Stimulated activated CD4-positive, alpha-beta T cell treated with anti-CD3 and anti-CD28 coated beads, Interleukin-15, amount 100 ng/mL, for 1 hour (primary cell): ENCODE results near the gene ARHGEF37.
"Not testable (repeated sequence)": the region's sequence is repeated elsewhere in the genome, so short reads cannot be mapped to it uniquely, and the experiment has no call there.

ENCODE experiments used
- DNase-seq, 2 donors: peaks; one replicate each; pipeline ENCODE4 v3.0.0-alpha.2; 2020; ENCODE audit warnings: low read depth in 1 of 2, low spot score in 1 of 2

The ARHGEF37 gene

DNA sequence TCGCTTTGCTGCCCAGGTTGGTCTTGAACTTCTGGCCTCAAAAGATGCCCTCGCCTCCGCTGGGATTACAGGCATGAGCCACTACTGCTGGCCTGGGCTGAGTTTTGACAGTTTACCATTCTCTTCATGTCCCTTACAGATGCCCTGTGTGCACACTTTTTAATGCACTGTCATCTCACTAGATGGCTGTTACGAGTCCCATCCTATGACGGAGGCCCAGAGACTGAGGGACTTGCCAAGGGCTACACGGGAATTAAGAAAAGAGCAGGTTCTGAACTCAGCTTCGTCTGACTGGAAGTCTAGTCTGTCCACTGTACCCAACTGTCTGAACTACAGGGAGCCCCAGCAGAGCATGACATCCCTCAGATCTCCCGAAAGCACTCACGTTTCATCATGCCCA is 63.9 kb downstream of the ARHGEF37 start:
- DNase-seq, result no peak

GRCh38 chr5:149645725-149646124 is 64.4 kb downstream of the ARHGEF37 start:
- DNase-seq, result no peak

DNA sequence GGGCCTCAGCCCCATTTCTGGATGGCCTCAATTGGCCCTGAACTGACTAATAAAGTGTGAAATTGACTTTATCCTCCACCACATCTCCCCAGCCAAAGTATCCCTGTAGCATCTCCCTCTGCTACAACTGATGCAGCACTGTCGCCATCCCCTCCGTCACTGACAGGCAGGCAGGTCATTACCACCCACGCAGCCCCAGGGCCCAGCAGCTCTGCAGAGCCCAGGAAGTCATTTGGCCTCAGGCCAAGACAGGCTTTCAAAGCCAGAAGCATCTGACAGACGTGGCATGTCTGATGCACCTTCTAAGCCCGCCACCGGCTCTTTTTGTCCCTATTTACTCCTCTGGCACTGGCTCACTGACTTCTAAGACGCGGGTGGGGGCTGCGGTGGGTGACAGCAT is 65.3 kb downstream of the ARHGEF37 start:
- DNase-seq, result no peak

- no peak for DNase-seq
Observed at GRCh38 chr5:149647334-149647733, 66.0 kb downstream of the ARHGEF37 start.

DNA sequence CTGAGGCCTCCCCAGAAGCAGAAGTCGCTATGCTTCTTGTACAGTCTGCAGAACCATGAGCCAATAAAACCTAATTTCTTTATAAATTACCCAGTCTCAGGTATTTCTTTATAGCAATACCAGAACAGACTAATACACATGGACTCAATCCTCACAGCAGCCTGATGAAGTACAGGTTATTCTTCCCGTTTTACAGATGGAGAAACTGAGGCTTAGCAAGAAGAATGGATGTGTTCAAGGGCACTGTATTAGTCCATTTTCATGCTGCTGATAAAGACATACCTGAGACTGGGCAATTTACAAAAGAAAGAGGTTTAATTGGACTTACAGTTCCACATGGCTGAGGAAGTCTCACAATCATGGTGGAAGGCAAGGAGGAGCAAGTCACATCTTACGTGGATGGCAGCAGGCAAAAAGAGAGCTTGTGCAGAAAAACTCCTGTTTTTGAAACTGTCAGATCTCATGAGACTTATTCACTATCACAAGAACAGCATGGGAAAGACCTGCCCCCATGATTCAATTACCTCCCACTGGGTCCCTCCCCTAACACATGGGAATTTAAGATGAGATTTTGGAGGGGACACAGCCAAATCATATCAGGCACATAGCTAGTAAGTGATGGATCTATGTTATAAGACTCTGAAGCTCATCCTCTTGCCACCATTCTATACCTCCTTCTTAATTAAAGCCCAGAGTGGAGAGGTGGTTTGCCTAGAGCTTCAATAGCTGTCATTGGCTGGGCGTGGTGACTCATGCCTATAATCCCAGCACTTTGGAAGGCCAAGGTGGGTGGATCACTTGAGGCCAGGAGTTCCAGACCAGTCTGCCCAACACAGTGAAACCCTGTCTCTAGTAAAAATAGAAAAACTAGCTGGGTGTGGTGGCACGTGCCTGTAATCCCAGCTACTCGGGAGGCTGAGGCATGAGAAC is 67.4 kb downstream of the ARHGEF37 start:
- DNase-seq, result not testable (repeated sequence)

- not testable (repeated sequence) for DNase-seq
Observed at GRCh38 chr5:149649730-149650129, 68.4 kb downstream of the ARHGEF37 start.

GRCh38 chr5:149651686-149652085 is 70.4 kb downstream of the ARHGEF37 start:
- DNase-seq, result no peak

- DNase-seq, result no peak
Observed at GRCh38 chr5:149652697-149653096, 71.4 kb downstream of the ARHGEF37 start.

GRCh38 chr5:149654231-149654630 is 72.9 kb downstream of the ARHGEF37 start:
- DNase-seq, result no peak

DNA sequence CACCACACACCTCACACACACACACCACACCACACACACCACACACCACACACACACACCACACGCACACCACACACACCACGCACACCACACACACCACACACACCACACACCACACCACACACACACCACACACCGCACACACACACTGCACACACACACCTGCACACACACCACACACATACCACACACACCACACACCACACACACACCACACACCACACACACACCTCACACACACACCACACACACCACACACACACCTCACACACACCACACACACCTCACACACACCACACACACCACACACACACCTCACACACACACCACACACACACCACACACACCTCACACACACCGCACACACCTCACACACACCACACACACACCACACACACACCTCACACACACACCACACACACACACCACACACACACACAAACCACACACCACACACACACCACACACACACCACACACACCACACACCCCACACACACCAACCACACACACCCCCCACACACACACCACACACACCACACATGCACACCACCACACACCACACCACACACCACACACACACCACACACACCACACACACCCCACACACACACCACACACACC is 73.7 kb downstream of the ARHGEF37 start:
- DNase-seq, result no peak

- no peak for DNase-seq
Observed at GRCh38 chr5:149656576-149657182, 75.4 kb downstream of the ARHGEF37 start.

GRCh38 chr5:149657324-149657723 is 76.0 kb downstream of the ARHGEF37 start:
- DNase-seq, result no peak

DNA sequence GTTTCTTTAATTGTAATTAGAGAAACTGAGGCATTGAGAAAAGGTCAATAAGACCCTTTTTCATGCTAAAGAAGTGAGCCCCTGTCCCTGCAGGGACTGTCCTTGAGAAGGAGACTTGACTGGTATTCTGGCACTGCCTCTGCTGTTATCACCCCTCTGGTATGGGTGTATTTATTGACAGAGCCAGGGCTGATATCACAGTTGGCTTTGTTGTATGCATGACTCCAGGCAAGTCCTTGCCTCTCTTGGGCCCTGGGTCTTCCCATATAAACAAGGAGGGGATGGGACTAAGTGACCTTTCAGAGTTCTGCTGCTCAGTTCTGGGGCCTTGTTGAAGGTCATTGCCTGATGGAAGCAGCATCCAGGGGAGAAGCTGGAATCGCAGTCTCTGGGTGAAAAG is 77.0 kb downstream of the ARHGEF37 start:
- no peak for DNase-seq

DNA sequence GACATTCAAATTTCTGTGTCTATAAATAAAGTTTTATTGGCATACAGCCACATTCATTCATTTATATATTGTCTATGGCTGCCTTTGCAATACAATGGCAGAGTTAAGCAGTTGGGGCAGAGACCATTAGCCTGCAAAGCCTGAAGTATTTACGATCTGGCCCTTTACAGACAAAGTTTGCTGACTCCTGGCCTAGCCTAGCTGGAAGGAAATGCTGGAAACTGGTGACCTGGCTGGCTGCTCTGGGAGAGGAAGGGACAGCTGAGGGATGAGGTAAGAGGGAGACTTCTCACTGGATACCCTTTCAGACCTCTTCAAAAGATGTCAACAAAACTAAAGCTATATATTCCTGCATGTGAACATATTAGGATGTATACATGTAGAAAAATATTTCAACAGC is 82.8 kb downstream of the ARHGEF37 start:
- DNase-seq, result no peak

DNA sequence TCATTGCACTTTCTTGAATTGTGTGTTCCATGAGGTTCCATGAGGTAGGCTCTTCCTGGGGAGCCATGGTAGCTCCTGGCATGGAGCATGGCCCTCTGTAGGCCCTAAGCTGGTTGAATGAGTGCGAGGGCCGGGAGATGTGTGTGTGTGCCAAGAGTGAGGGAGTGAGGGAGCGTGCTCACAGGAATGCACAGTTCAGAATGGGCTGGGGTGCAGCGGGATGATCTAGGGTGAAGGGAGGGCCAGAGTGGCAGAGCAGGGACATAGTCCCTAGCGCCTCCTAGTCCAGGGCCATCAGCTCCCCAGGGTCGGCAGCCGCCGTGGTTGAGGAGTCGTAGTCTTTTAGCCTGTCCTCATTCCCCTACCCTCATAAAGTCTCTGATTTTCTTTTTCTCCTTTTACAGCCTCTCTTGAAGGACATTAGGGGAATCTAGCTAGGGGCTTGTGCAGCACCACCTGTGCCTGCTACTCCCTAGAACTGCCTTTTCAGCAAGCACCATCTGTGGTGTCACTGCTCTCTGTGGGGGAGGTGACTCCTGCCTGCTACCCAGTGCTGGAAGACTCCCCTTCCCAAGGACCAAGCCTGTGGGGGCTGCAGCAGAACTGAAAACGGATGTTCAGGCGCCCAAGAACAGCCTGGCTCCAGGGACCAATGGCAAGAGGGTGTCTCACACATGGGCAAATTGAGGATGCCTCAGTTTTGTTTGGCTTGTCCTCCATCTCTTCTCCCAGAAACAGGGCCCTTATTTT is 83.5 kb downstream of the ARHGEF37 start:
- DNase-seq, result no peak

GRCh38 chr5:149665416-149666175 is 84.3 kb downstream of the ARHGEF37 start:
- DNase-seq, result no peak

DNA sequence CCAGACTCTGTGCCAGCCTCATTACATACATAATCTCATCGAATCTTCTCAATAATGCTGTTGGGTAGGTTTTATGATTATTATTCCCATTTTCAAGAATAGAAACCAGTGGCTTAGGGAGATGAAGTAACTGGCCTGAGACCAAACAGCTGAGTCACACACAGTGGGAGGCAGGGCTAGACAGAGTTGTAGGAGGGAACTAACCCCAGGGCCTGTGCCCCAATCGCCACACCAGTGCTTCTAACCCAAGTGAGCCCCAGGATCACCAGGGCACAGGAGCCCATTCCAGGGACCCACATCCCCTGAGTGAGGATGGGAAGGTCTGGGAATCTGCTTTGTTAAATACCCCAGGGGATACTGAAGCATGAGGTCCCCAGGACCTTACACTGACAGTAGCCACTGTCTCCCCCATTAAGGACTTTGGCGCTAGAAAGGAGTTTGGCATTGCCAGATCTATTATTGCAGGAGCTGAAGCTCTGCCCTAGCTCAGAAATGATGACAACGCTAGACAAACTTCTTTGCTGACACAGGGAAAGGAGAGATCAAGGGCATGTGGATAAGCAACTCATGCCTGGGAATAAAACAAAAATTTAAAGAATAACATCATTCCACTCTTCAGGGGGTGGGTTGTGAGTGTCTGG is 85.0 kb downstream of the ARHGEF37 start:
- no peak for DNase-seq

- no peak for DNase-seq
Observed at GRCh38 chr5:149667084-149667828, 86.0 kb downstream of the ARHGEF37 start.

DNA sequence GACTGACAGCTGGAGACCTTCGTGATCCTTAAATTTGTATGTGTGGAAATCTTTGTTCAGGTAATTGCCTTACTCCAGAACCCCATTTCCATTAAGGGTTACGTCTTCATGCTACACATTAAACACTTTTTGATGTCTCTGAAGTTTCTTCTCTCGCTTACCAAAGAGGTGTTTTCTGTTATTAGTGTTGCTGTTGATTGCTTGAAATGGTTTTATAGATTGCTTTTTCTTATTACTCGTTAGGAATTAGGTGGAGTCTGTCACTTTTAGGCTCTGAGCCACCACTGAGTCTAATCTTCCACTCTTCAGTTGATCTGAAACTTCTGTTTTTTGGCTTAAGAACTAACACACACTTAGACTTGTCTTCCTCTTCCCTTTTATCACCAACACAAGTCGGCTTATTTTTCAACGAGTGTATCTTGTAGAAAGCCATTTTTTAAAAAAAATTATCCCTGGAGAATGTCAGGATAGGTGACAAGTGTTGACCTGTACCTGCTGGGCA is 86.6 kb downstream of the ARHGEF37 start:
- no peak for DNase-seq
